ENCODE measurements around the gene OR51E2.
A peak's percentile ranks its signal among the peaks of the same experiment; 100 is the strongest.

Gene OR51E2

GRCh38 chr11:4662876-4663275 lies 34.8 kb downstream of the OR51E2 start:
- DNase-seq, result no peak

- no peak for DNase-seq
Observed at GRCh38 chr11:4658629-4659445, 38.8 kb downstream of the OR51E2 start.

- DNase-seq, result no peak
Observed at GRCh38 chr11:4654635-4655369, 42.9 kb downstream of the OR51E2 start.

GRCh38 chr11:4647766-4648165 lies 49.9 kb downstream of the OR51E2 start:
- no peak for DNase-seq

- no peak for DNase-seq
Observed at GRCh38 chr11:4645974-4646373, 51.7 kb downstream of the OR51E2 start.

- DNase-seq, result no peak
Observed at GRCh38 chr11:4644233-4644632, 53.4 kb downstream of the OR51E2 start.

GRCh38 chr11:4643682-4644081 lies 54.0 kb downstream of the OR51E2 start, which contains the start of gene OR51E1:
Gene OR51E1 (plus strand): TSS chr11:4643982. CDS start chr11:4652527, 8,545 bp downstream.
- no peak for DNase-seq

- DNase-seq, result no peak
Observed at GRCh38 chr11:4643076-4643475, 54.6 kb downstream of the OR51E2 start.

GRCh38 chr11:4642043-4642442 lies 55.6 kb downstream of the OR51E2 start:
- no peak for DNase-seq

GRCh38 chr11:4641501-4641900 lies 56.2 kb downstream of the OR51E2 start:
- no peak for DNase-seq

- DNase-seq, result no peak
Observed at GRCh38 chr11:4639931-4640330, 57.7 kb downstream of the OR51E2 start.

GRCh38 chr11:4637662-4638047 lies 60.0 kb downstream of the OR51E2 start:
- no peak for DNase-seq

GRCh38 chr11:4636962-4637661 lies 60.5 kb downstream of the OR51E2 start, which contains the start of gene OR51D1:
Gene OR51D1 (plus strand): TSS chr11:4637477. CDS start chr11:4639791, 2,314 bp downstream.
- DNase-seq, result peak; percentile 17 to 44 (median 38)

- no peak for DNase-seq
Observed at GRCh38 chr11:4636136-4636535, 61.5 kb downstream of the OR51E2 start.

Measured in activated CD4-positive, CD25-positive, alpha-beta regulatory T cell (primary cell).